ENCODE results near the gene MTA1.
A peak's percentile ranks its signal among the peaks of the same experiment; 100 is the strongest.

MTA1 gene

GRCh38 chr14:105410642-105411016, 9.0 kb upstream of the MTA1 start:
- no peak for DNase-seq (ENCODE audit: low read depth)

- DNase-seq (ENCODE audit: low read depth) = no peak
These were observed 8.3 kb upstream of the MTA1 start for GRCh38 chr14:105411017-105411941.

- no peak for DNase-seq (ENCODE audit: low read depth)
These were observed 7.4 kb upstream of the MTA1 start for GRCh38 chr14:105411985-105412770.

GRCh38 chr14:105412771-105413543, 6.7 kb upstream of the MTA1 start:
- no peak for DNase-seq (ENCODE audit: low read depth)

- no peak for DNase-seq (ENCODE audit: low read depth)
These were observed 6.1 kb upstream of the MTA1 start for GRCh38 chr14:105413544-105413886.

- peak; percentile 46 for DNase-seq (ENCODE audit: low read depth)
These were observed 4.9 kb upstream of the MTA1 start for GRCh38 chr14:105414456-105415371.

DNA sequence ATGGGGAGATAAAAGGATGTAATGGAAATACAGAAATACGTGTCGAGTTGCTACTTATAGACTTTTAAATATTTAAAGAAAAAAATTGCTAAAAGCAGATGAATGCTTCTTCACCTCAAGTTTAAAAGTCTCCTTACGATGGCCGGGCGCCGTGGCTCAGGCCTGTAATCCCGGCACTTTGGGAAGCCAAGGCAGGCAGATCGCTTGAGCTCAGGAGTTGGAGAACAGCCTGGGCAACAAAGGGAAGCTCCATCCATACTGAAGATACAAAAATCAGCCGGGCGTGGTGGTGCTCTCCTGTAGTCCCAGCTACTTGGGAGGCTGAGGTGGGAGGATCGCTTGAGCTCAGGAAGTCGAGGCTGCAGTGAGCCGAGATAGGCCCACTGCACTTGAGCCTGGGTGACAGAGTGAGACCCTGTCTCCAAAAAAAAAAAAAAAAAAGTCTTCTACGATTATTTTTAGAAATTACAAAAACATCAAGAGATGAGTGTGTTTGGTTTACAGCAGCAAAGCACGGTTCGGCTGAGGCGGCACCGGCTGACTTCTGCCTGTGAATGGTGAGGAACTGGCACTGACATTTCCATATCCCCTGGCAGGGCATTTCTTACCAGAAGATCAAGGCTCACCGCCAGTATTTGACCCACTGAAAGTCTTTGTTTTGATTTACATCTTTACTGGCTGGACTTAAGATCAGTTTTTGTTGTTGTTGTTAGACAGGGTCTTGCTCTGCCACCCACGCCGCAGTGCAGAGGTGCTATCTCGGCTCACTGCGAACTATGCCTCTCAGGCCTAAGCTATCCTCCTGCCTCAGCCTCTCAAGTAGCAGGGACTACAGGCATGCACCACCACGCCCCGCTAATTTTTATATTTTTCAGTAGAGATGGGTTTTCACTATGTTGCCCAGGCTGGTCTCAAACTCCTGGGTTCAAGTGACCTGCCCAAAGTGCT, 3.9 kb upstream of the MTA1 start:
- DNase-seq (ENCODE audit: low read depth) = no peak

GRCh38 chr14:105416671-105417070, 3.0 kb upstream of the MTA1 start:
- no peak for DNase-seq (ENCODE audit: low read depth)

- no peak for DNase-seq (ENCODE audit: low read depth)
These were observed 1.9 kb upstream of the MTA1 start for GRCh38 chr14:105417690-105418121.

DNA sequence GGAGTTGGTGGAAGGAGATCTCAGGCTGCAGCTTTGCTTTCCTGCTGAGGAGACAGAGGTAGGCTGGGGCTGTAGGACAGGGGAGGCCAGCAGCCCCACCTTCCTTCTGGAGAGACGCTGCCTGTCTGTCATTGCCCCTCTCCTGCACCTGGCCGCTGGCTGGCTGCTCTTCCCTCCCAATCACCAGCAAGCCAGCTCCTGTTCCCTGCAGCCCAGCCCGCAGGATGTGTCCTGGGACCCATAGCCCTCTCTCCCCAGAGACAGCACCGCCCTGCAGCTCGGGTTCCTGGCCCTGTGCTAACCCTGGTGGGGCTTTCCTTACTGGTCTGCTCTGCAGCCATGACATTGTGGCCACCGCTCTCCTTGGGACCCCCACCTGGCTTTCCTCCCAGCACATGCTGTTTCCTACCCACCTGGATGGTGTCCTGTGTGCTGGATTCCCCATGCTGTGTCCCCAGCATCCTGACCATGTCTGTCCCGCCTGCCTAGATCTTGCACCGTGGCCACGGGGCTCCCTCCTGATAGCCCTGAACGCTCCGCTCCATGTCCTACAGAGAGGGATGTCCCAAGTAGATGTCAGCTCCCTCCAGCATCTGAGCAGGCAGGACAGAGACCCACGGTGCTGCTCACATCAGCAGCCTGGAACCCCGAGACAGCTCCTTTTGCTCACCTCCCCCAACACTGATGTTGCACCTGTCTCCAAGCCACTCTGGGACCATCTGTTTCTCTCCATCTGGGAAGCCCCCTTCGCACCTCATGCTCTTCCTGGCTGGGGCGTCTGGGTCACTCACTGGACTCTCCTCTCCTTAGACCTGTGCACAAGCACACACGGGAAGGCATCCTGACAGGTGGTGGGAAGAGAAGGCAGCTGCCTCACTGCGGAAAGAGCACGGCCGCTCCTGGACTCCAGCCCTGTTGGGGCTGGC, 1.1 kb upstream of the MTA1 start:
- no peak for DNase-seq (ENCODE audit: low read depth)

DNA sequence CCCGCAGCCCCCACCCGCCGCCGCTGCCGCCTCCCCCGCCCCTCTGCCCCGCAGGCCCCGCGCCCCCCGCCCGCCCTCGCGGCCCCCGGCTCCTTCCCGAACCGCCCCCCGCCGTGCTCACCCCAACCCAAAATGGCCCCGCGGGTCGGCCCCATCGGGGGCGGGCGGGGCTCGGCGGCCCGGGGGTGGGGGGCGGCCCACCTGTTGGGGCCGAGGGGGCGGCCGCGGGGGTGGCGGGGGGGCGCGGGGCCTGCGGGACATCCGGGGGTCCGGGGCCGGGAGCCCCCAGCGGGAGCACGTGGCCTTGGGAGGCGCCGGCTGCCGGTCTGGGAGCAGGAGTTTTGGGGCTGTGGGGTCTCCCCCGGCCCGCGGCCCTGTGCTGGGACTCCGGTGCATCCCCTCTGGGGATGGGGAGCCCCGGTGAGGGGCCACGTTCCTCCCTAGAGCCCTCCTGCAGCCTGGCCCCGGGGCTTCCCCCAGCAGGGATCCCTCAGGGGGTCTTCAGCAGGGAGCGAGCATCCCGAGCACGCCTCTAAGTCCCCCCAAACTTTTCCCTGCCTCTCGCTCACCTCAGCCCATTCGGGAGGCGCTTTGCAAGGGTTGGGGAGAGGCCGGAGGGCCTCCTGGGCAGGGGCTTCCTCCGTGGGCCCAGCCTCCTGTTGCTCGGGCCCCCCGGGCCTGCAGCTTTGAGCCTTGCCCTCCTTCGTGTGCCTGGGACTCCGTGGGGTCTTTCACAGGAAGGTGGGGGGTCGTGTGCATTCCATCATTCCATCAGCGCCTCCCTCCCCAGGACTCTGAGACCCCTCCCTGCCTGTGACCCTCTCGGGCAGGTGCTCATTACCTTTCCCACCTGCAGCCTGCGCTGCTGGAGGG, 710 bp downstream of the MTA1 start:
- DNase-seq (ENCODE audit: low read depth) = no peak

DNA sequence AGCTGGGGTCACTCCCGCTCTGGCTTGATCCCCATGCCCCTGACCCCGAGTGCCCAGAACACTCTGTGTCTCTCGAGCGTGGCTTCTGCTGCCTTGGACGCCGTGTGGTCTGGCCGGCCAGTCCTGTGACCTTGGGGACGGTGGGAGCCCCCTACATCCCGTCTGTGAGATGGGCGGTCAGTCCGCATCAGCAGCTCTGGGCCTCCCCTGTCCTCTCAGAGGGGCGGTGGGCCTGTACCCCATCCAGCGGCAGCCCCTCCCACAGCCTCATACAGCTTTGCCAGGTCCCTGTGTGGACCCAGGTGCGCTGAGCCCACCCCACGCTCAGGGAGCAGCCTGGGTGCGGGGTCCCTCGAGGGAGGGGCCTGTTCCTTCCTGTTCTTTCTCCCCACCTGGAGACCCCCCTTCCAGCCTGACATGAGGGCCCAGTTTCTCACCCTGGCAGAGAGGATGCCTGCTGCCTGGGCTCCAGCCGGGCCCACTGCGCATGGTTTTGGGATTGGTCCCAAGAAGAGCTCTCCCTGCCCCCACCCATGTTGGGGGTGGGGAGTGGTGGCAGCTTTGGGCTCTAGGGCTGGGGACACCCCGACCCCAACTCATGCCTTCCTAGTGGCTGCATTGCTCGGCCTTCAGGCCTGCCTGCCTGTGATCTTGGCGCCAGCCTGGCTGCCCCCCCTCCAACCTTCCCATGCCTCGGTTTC, 1.5 kb downstream of the MTA1 start:
- DNase-seq (ENCODE audit: low read depth) = no peak

GRCh38 chr14:105421723-105422615, 2.3 kb downstream of the MTA1 start:
- no peak for DNase-seq (ENCODE audit: low read depth)

DNA sequence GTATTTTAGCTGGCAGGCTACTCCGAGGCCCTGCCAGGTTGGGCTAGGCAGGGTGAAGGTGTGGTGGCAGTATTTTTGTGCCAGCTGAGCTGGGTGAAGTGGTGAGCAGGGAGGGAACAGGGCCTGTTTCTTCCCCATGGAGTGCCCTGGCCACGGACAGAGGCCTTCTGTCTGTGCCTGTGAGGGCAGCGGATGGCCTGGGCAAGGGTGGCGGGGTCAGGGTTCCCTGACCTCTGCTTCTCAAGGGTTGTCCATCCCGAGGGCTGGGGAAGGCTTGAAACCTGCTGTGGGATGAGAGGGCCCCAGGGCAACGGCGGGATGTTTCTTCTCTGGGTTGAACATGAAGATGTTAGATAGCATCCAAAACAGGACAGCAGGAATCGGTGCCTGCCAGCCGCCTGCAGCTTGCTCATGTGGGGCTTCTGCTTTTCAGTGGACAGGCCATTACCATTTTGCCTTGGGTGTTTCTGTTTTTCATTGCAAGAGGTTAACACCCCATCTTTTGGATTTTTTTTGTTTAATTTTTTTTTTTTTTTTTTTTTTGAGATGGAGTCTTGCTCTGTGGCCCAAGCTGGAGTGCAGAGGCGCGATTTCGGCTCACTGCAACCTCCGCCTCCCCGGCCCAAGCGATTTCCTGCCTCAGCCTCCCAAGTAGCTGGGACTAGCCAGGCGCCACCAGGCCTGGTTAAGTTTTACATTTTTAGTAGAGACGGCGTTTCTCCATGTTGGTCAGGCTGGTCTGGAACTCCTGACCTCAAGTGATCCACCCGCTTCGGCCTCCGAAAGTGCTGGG, 3.3 kb downstream of the MTA1 start:
- DNase-seq (ENCODE audit: low read depth) = no peak

GRCh38 chr14:105423488-105424195, 4.0 kb downstream of the MTA1 start:
- DNase-seq (ENCODE audit: low read depth) = no peak

Data from activated T-helper 9 cell treated with anti-CD3 and anti-CD28 coated beads, Interleukin-2, amount 50 U/mL, for 16 hours (primary cell).